Left colon (tissue), 2 donors: ENCODE results near the gene RBM48. TPM values are rescaled to one million over a fixed set of nuclear protein-coding genes. Genes with fewer than 3 reads are reported as not detected.
"Not testable (repeated sequence)": the region's sequence is repeated elsewhere in the genome, so short reads cannot be mapped to it uniquely, and the experiment has no call there.

Source experiments
- ATAC-seq: fragments of 200-7000 bp; cut with Tn5 transposase; one replicate; pipeline ENCODE4 v1.9.1; 2020; ENCODE audit warnings: mild to moderate bottlenecking, moderate library complexity
- DNase-seq, 2 donors: peaks; one replicate each; pipeline ENCODE4 v3.0.0-alpha.2; 2020
- intact Hi-C, 2 donors: fragments of 100-400 bp; cut with DNase I in 1 of 2; cut with micrococcal nuclease in 1 of 2; formaldehyde crosslinking; loops; one replicate each; pipeline versions ENCODE4 v1.11.2 to v1.14.0; 2022; cut with DNase I, micrococcal nuclease
- total RNA-seq, 2 donors: library from RNA; stranded (reverse); fragmentation: NEBNext Ultra II Directional; extraction: Animal tissue kit (Norgen Biotek cat#: 25700); gene quantifications; one replicate each; pipeline ENCODE4 v1.2.1, GENCODE V29; 2021
- donor health status: DM: no; HTN: no; CAD: no.
- donor health status: DM: yes; HTN: yes; CAD: no.

Gene RBM48
- total RNA-seq, 2 donors from 2014 or later, result 7.9 to 9.4 TPM

- DNase-seq (peak; percentile 42 to 63), ATAC-seq (peak; percentile 59)
- intact Hi-C loops, result no loop called here
Measured at GRCh38 chr7:92527300-92528187, 1.1 kb upstream of the RBM48 start.

GRCh38 chr7:92528958-92529264 is 316 bp downstream of the RBM48 start:
- intact Hi-C loops, result no loop called here
- DNase-seq (no peak), ATAC-seq (peak; percentile 1)

DNA sequence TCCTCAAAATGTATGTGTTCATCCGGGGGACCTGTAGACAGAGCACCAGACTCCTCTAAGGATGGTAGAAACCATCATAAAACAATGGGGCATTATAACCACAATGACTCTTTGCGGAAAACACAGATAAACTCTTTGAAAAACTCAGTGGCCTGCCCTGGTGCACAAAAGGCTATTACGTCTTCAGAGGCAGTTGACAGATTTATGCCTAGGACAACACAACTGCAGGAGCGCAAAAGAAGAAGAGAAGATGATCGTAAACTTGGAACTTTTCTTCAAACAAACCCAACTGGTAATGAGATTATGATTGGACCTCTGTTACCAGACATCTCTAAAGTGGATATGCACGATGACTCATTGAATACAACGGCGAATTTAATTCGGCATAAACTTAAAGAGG is 6.0 kb downstream of the RBM48 start:
- ATAC-seq, result no peak
- no peak for DNase-seq
- intact Hi-C loops, result no loop called here

DNA sequence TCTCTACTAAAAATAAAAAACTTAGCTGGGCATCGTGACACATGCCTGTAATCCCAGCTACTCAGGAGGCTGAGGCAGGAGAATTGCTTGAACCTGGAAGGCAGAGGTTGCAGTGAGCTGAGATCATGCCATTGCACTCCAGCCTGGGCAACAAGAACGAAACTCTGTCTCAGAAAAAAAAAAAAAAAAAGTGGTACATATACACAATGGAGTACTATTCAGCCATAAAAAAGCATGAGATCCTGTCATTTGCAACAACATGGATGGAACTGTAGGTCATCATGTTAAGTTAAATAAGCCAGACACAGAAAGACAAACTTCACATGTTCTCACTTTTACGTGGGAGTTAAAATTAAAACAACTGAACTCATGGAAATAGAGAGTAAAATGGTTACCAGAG is 14.9 kb downstream of the RBM48 start:
- intact Hi-C loops, ATAC-seq, DNase-seq: not testable (repeated sequence)

DNA sequence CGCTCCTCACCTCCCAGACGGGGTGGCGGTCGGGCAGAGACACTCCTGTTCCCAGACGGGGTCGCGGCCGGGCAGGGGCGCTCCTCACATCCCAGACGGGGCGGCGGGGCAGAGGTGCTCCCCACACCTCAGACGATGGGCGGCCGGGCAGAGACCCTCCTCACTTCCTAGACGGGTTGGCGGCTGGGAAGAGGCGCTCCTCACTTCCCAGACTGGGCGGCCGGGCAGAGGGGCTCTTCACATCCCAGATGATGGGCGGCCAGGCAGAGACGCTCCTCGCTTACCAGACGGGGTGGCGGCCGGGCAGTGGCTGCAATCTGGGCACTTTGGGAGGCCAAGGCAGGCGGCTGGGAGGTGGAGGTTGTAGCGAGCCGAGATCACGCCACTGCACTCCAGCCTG is 16.5 kb downstream of the RBM48 start:
- intact Hi-C loops, result not testable (repeated sequence)

GRCh38 chr7:92546856-92547497 is 18.4 kb downstream of the RBM48 start:
- intact Hi-C loops, result no loop called here
- DNase-seq (no peak), ATAC-seq (no peak)

More for the DNA sequence above, 16.5 kb downstream of the RBM48 start:
- DNase-seq, ATAC-seq: not testable (repeated sequence)

GRCh38 chr7:92547579-92547978 is 19.0 kb downstream of the RBM48 start:
- intact Hi-C loops, result no loop called here
- no peak for ATAC-seq

DNA sequence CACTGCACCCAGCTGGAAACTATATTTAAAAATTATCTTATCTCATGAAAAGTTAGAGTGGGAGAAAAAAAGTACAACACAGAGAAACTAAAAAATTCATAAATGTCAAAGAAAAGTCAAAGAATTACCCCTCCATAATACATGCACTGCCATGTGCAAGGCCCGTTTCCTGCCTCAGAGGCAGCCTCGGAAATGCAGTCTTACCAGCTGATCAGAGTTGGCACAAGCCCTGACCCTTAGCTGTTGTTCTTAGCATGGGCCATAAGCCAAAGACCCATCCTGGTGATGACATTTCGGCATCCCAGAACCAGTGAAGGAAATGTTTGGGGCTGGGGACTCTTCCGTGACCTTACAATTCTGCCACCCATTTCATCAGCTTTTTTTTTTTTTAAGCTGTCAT is 21.6 kb downstream of the RBM48 start:
- ATAC-seq, result no peak
- intact Hi-C loops, result no loop called here
- no peak for DNase-seq

More at GRCh38 chr7:92547579-92547978, 19.0 kb downstream of the RBM48 start:
- no peak for DNase-seq

- peak; percentile 13 for ATAC-seq
- no peak for DNase-seq
- intact Hi-C loops, result no loop called here
Measured at GRCh38 chr7:92557249-92557648, 28.7 kb downstream of the RBM48 start.

- ATAC-seq (no peak), DNase-seq (no peak)
- intact Hi-C loops, result no loop called here
Measured at GRCh38 chr7:92557808-92558362, 29.3 kb downstream of the RBM48 start.

GRCh38 chr7:92560602-92561001 is 32.0 kb downstream of the RBM48 start:
- ATAC-seq (no peak), DNase-seq (no peak)

GRCh38 chr7:92563345-92563744 is 34.8 kb downstream of the RBM48 start:
- DNase-seq (no peak), ATAC-seq (no peak)
- intact Hi-C loops, result loop anchor here in 1 of 2 donors (10.0 kb wide), 1 partner anchor 59 kb away; no protein-coding TSS in a partner anchor

More at GRCh38 chr7:92560602-92561001, 32.0 kb downstream of the RBM48 start:
- intact Hi-C loops, result loop anchor here in 1 of 2 donors (10.0 kb wide), 1 partner anchor 56 kb away; no protein-coding TSS in a partner anchor

- DNase-seq (no peak), ATAC-seq (no peak)
- intact Hi-C loops, result loop anchor here in 1 of 2 donors (10.0 kb wide), 1 partner anchor 63 kb away; no protein-coding TSS in a partner anchor
Measured at GRCh38 chr7:92567460-92567859, 38.9 kb downstream of the RBM48 start.

DNA sequence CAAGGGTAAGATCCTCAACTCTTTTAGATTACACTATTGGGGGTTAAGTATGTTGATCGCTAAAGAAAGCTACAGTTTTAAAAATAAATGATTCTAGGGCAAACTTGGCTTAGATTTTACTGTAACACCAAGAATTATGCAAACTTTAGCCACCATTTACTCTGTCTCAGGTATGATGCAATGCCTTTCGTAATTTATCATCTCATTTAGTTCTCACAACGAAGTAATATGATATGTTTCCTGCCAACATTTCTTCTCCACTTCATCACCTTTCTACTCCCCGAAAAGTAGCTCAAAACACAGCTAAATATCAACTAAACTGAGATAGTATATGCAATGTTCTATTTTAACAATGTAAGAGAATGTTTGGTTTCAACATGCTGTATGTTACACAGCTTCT is 40.5 kb downstream of the RBM48 start:
- DNase-seq, result no peak
- intact Hi-C loops, result loop anchor here in 1 of 2 donors (10.0 kb wide), 1 partner anchor 64 kb away; no protein-coding TSS in a partner anchor
- ATAC-seq, result no peak

- intact Hi-C loops, result no loop called here
- DNase-seq, result no peak
- no peak for ATAC-seq
Measured at GRCh38 chr7:92576296-92576695, 47.7 kb downstream of the RBM48 start.

- DNase-seq (no peak), ATAC-seq (no peak)
- intact Hi-C loops, result no loop called here
Measured at GRCh38 chr7:92582948-92583347, 54.4 kb downstream of the RBM48 start.

- ATAC-seq (no peak), DNase-seq (no peak)
- intact Hi-C loops, result no loop called here
Measured at GRCh38 chr7:92584953-92585352, 56.4 kb downstream of the RBM48 start.

DNA sequence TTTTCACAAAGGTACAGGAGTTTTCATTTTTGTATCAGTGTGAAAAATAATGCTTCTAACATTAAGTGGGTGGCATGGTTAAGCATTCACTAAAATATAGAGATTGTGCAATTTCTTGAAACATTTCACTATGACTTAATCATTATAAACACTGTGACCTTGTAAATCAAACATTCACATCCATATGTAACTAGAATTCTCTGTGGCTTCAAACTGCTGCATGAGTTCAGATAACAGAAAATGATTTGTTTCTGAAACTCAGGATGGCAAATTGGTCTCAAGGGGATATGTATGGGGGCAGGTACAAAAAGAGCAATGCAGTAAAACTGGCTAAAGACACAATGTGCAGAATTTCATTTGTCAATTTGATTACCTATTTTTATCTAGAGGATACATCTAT is 57.8 kb downstream of the RBM48 start:
- intact Hi-C loops, result no loop called here
- ATAC-seq (no peak), DNase-seq (no peak)

GRCh38 chr7:92586841-92587240 is 58.2 kb downstream of the RBM48 start:
- DNase-seq, result no peak
- no peak for ATAC-seq
- intact Hi-C loops, result no loop called here
